Thyroid gland (tissue), 4 donors: ENCODE data around the gene GATAD1.

Experiments used
- POLR2A ChIP-seq, 2 donors: fragments of 450-650 bp; IDR thresholded peaks; one replicate each; pipeline ENCODE4 v1.6.1; 2017; ENCODE audit warnings: antibody characterized with exemption in 2 of 2, mild to moderate bottlenecking in 2 of 2, moderate library complexity in 1 of 2
- TF ChIP-seq, protein P1 (sequence below), 6 experiments: fragments of 200-600 bp in 3 of 6; fragments of 450-650 bp in 3 of 6; sonication (generic) in 3 of 6; IDR thresholded peaks; one replicate each; pipeline ENCODE4 v1.5.1; 2016 to 2019; ENCODE audit warnings: antibody characterized with exemption in 6 of 6, mild to moderate bottlenecking in 2 of 6, inconsistent platforms in 1 of 6, moderate library complexity in 1 of 6

DNA sequence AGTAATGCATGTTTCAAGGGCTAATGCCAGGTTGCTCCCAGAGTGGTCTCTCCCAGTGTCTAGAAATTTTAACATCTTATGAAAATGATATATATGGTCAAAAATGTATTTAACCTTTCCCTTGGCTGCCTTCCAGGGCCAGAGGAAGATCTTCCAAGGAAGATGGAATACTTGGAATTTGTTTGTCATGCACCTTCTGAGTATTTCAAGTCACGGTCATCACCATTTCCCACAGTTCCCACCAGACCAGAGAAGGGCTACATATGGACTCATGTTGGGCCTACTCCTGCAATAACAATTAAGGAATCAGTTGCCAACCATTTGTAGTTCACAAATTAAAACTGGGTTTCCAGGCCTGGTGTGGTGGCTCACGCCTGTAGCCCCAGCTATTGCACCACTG lies 9.0 kb downstream of the GATAD1 start:
- TF ChIP-seq, protein P1, sequence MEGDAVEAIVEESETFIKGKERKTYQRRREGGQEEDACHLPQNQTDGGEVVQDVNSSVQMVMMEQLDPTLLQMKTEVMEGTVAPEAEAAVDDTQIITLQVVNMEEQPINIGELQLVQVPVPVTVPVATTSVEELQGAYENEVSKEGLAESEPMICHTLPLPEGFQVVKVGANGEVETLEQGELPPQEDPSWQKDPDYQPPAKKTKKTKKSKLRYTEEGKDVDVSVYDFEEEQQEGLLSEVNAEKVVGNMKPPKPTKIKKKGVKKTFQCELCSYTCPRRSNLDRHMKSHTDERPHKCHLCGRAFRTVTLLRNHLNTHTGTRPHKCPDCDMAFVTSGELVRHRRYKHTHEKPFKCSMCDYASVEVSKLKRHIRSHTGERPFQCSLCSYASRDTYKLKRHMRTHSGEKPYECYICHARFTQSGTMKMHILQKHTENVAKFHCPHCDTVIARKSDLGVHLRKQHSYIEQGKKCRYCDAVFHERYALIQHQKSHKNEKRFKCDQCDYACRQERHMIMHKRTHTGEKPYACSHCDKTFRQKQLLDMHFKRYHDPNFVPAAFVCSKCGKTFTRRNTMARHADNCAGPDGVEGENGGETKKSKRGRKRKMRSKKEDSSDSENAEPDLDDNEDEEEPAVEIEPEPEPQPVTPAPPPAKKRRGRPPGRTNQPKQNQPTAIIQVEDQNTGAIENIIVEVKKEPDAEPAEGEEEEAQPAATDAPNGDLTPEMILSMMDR (IDR thresholded peaks at IDR 0.05) = no peak
- TF ChIP-seq POLR2A (IDR thresholded peaks at IDR 0.05) = no peak
